AG04450 (cell line): ENCODE results near the gene HYAL1. TPM values are rescaled to one million over a fixed set of nuclear protein-coding genes. Genes with fewer than 3 reads are reported as not detected.
A peak's percentile ranks its signal among the peaks of the same experiment; 100 is the strongest.
"Not testable (repeated sequence)": the region's sequence is repeated elsewhere in the genome, so short reads cannot be mapped to it uniquely, and the experiment has no call there.

ENCODE experiments used
- CTCF ChIA-PET: fragments of 300-600, 350-600 bp; formaldehyde crosslinking; extraction: SDS; loops from one replicate; lab custom pipeline; 2022; ENCODE audit warnings: antibody characterized with exemption, inconsistent platforms; lab: Charles Lee
- POLR2A ChIA-PET: fragments of 350-600 bp; formaldehyde crosslinking; extraction: SDS; loops from one replicate; lab custom pipeline; 2021; ENCODE audit warnings: antibody characterized with exemption, inconsistent platforms; lab: Yijun Ruan, JAX
- DNase-seq: peaks from one replicate; pipeline ENCODE4 v3.0.0-alpha.2; 2011; ENCODE audit warnings: low read depth, low spot score
- H3K27ac ChIP-seq: one replicate; pipeline ENCODE4 v1.5.1; 2012; ENCODE audit warnings: low read depth, low read length, control low read depth
- H3K27me3 ChIP-seq: one replicate; pipeline ENCODE4 v1.6.0; 2012; ENCODE audit warnings: low read length; ENCODE audit not compliant: control insufficient read depth, insufficient read depth
- H3K4me3 ChIP-seq: 2 replicates; pipeline ENCODE4 v1.5.1; 2011; ENCODE audit warnings: mild to moderate bottlenecking, low read depth, low read length, control low read depth
- H3K9me3 ChIP-seq: 2 replicates; pipeline ENCODE4 v1.5.1; 2012; ENCODE audit warnings: low read length; ENCODE audit not compliant: control insufficient read depth, insufficient read depth
- polyA plus RNA-seq: library from polyadenylated mRNA; depleted of rRNA; stranded (reverse); fragments of >200 nt; gene quantifications from 2 replicates; pipeline ENCODE4 v1.2.3, GENCODE V29; 2011
- TF ChIP-seq, protein P1 (sequence below): IDR thresholded peaks from 2 replicates; pipeline ENCODE4 v1.5.1; 2011; ENCODE audit warnings: low read depth, low read length, control low read depth, inconsistent platforms

Gene HYAL1
- polyA plus RNA-seq, 1 experiment: 0.32 TPM

DNA sequence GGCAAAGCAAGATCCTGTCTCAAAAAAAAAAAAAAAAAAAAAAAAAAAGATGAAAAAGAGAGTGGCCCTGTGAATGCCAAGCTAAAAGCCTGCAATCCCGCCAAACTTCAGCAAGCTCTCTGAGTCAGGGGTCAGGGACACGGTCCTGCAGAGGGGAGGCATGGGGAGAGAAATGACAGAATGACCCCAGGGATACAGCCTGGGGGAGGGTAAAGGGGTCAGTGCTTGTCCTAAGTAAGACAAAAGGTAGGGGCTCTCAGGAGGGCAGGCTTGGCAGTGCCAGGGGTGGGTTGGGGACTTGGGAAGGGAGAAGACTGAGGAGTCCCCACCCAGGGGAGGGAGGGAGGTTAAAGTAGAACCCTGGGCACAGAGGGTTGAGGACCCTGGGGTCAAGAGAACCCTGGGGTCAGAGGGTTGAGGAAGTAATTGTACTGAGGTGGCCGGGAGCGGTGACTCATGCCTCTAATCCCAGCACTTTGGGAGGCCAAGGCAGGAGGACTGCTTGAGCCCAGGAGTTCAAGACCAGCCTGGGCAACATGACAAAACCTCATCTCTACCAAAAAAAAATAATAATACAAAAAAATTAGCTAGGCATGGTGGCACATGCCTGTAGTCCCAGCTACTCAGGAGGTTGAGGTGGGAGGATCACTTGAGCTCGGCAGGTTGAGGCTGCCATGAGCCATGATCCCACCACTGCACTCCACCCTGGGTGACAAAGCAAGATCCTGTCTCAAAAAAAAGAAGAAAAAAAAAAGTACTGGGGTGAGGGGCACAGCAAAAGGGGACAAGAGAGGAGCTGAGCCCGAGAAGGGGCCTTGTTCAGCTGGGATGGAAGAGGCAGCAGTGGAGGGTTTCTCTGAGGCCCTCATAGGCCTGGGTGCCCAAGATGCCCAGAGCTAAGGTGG lies 39.6 kb downstream of the HYAL1 start:
- no peak for DNase-seq

DNA sequence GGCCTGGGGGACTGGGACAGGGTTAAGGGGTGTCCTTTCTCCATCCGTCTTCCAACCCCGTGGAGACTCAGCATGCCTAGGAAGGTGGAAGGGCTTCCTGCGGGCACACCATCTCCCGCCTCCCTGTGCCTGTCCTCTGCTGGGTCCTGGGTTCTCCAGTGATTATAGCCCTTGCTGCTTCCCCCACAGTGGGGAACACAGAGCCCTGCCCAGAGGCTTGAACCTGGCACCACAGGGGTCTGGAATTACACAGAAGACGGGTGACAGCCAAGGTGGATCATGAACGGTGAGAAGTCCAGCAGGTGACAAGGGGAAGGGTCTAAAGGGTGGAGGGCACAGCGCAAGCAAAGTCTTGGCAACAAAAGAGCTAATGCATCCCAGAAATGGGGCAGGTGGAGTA lies 40.6 kb downstream of the HYAL1 start:
- ChIA-PET CTCF (interaction anchor here (1.0 to 2.8 kb wide), 3 partner anchors 12 to 36 kb away, joined by 3 to 22 read pairs (median 4); no protein-coding TSS in a partner anchor), POLR2A (interaction anchor here (0.5 kb wide), 1 partner anchor 59 kb away, joined by 3 read pairs; no protein-coding TSS in a partner anchor)
- DNase-seq: no peak
- Histone ChIP-seq H3K27ac (no peak overlapping the region), H3K27me3 (no peaks in the 10 kb centered on the region), H3K4me3 (no peak overlapping the region), H3K9me3 (no peaks in the 10 kb centered on the region; the same call in 1 of the 2 replicates)
- TF ChIP-seq, protein P1, sequence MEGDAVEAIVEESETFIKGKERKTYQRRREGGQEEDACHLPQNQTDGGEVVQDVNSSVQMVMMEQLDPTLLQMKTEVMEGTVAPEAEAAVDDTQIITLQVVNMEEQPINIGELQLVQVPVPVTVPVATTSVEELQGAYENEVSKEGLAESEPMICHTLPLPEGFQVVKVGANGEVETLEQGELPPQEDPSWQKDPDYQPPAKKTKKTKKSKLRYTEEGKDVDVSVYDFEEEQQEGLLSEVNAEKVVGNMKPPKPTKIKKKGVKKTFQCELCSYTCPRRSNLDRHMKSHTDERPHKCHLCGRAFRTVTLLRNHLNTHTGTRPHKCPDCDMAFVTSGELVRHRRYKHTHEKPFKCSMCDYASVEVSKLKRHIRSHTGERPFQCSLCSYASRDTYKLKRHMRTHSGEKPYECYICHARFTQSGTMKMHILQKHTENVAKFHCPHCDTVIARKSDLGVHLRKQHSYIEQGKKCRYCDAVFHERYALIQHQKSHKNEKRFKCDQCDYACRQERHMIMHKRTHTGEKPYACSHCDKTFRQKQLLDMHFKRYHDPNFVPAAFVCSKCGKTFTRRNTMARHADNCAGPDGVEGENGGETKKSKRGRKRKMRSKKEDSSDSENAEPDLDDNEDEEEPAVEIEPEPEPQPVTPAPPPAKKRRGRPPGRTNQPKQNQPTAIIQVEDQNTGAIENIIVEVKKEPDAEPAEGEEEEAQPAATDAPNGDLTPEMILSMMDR: no peak

More for the DNA sequence above, 39.6 kb downstream of the HYAL1 start:
- Histone ChIP-seq H3K9me3 (no peaks in the 10 kb centered on the region; the same call in 1 of the 2 replicates), H3K27ac (peak overlapping the region; percentile 81), H3K27me3 (no peaks in the 10 kb centered on the region), H3K4me3 (peak overlapping the region; percentile 10; the same call in 1 of the 2 replicates)
- TF ChIP-seq, protein P1: no peak
- ChIA-PET CTCF (interaction anchor here (1.0 to 2.8 kb wide), 4 partner anchors 8 to 37 kb away, joined by 3 to 22 read pairs (median 4); no protein-coding TSS in a partner anchor), POLR2A (interaction anchor here (0.5 to 1.5 kb wide), 8 partner anchors 12 to 137 kb away, joined by 3 to 18 read pairs (median 4); partner anchors contain the start of genes GNAI2 and LSMEM2)

DNA sequence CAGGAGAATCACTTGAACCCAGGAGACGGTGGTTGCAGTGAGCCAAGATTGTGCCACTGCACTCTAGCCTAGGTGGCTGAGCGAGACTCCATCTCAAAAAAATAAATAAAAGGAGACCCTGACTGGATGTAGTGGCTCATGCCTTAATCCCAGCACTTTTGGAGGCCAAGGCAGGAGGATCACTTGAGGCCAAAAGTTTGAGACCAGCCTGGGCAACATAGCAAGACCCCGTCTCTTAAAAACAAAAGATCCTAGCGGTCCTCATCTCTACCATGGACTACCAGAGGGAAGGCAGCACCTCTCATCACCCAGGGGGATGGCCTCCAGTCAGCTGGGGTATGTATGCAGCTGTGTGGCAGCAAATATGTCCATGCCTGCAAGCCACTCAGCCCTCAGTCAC lies 41.2 kb downstream of the HYAL1 start:
- POLR2A ChIA-PET: not testable (repeated sequence)

DNA sequence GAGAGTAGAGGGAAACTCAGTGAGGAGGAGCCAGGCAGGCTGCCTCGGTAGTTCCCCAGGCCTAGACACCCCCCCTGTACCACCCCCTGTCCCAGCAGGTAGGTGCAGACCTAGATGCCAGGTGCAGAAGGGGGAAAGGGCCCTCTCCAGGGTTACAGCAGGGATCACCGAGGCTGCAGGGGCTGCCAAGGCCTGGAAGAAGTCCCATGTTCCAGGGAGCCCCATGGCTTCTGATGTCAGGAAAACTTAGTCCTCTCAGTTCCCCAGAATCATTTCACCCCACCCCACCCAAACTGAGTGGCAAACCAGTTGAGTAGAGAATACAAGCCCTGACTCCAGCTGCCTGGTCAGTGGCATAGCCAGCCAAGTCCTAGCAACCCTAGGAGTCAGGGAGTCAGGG lies 41.9 kb downstream of the HYAL1 start:
- H3K4me3 ChIP-seq: no peak overlapping the region
- no peaks in the 10 kb centered on the region for H3K27me3 ChIP-seq
- no peak overlapping the region for H3K27ac ChIP-seq
- no peak for DNase-seq
- TF ChIP-seq, protein P1: no peak
- no peaks in the 10 kb centered on the region; the same call in 1 of the 2 replicates for H3K9me3 ChIP-seq
- POLR2A ChIA-PET: no interaction called here
- CTCF ChIA-PET: interaction anchor here (0.8 to 1.7 kb wide), 3 partner anchors 13 to 33 kb away, joined by 3 to 6 read pairs (median 6); no protein-coding TSS in a partner anchor

More for the DNA sequence above, 41.2 kb downstream of the HYAL1 start:
- CTCF ChIA-PET: interaction anchor here (0.8 to 1.7 kb wide), 2 partner anchors 13 to 15 kb away, joined by 6 read pairs; no protein-coding TSS in a partner anchor
- not testable (repeated sequence) for H3K9me3 ChIP-seq, H3K4me3 ChIP-seq, H3K27me3 ChIP-seq, DNase-seq, H3K27ac ChIP-seq

DNA sequence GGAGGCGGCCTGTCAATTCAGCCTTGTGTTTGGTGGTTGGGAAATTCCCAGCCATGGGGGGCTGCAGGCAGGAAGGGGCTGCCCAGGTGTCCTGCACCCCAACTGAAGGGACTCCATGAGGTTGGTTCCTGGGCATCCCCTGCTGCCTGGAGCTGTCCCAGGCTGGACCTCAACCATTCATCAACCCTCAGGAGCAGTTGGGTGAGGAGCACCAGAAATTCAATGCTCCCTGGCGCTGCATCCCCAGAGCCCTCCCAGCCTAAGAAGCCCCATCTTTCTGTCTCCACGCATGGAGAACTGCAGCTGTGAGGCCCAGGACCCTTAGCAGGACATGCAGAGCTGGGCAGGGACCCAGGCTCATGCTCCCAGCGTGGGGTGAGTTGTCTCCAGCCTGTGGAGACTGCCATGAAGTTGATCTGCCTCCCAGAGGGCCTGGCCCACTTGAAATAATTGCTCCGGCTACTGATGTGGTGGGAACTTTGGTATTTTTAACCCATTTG lies 42.4 kb downstream of the HYAL1 start:
- TF ChIP-seq, protein P1: no peak
- Histone ChIP-seq H3K27me3 (no peaks in the 10 kb centered on the region), H3K27ac (no peak overlapping the region), H3K9me3 (no peaks in the 10 kb centered on the region; the same call in 1 of the 2 replicates), H3K4me3 (no peak overlapping the region; the same call in 1 of the 2 replicates)
- POLR2A ChIA-PET: no interaction called here
- CTCF ChIA-PET: interaction anchor here (0.8 to 1.7 kb wide), 3 partner anchors 14 to 32 kb away, joined by 3 to 6 read pairs (median 3); no protein-coding TSS in a partner anchor
- DNase-seq: no peak
